HG03354 (cell line): Measurements from ENCODE around the gene NCBP1.
A peak's percentile ranks its signal among the peaks of the same experiment; 100 is the strongest.

ENCODE experiments used
- ATAC-seq: cut with Tn5 transposase; IDR thresholded peaks from one replicate; pipeline ENCODE4 v1.9.1; 2021; ENCODE audit warnings: mild to moderate bottlenecking; ENCODE audit not compliant: unreplicated experiment, poor library complexity, severe bottlenecking

NCBP1 gene

GRCh38 chr9:97623946-97624345 lies 9.7 kb upstream of the NCBP1 start:
- ATAC-seq, result no peak

- no peak for ATAC-seq
Observed at GRCh38 chr9:97625620-97626019, 8.0 kb upstream of the NCBP1 start.

- no peak for ATAC-seq
Observed at GRCh38 chr9:97627624-97628023, 6.0 kb upstream of the NCBP1 start.

- ATAC-seq, result no peak
Observed at GRCh38 chr9:97628668-97629067, 5.0 kb upstream of the NCBP1 start.

- no peak for ATAC-seq
Observed at GRCh38 chr9:97629156-97629555, 4.5 kb upstream of the NCBP1 start.

- no peak for ATAC-seq
Observed at GRCh38 chr9:97630591-97630990, 3.0 kb upstream of the NCBP1 start.

GRCh38 chr9:97632248-97632984 lies 1.2 kb upstream of the NCBP1 start:
- ATAC-seq, result peak; percentile 15

GRCh38 chr9:97633859-97634490 lies 354 bp downstream of the NCBP1 start:
- ATAC-seq, result peak; percentile 0

GRCh38 chr9:97635026-97635425 lies 1.4 kb downstream of the NCBP1 start:
- ATAC-seq, result no peak

- no peak for ATAC-seq
Observed at GRCh38 chr9:97636903-97637302, 3.3 kb downstream of the NCBP1 start.

GRCh38 chr9:97638666-97639065 lies 5.0 kb downstream of the NCBP1 start:
- ATAC-seq, result no peak

- ATAC-seq, result no peak
Observed at GRCh38 chr9:97640325-97640724, 6.7 kb downstream of the NCBP1 start.

- ATAC-seq, result no peak
Observed at GRCh38 chr9:97645720-97646119, 12.1 kb downstream of the NCBP1 start.

- no peak for ATAC-seq
Observed at GRCh38 chr9:97647996-97648395, 14.4 kb downstream of the NCBP1 start.

GRCh38 chr9:97651646-97652045 lies 18.0 kb downstream of the NCBP1 start:
- no peak for ATAC-seq

- no peak for ATAC-seq
Observed at GRCh38 chr9:97658707-97659106, 25.1 kb downstream of the NCBP1 start.

- ATAC-seq, result no peak
Observed at GRCh38 chr9:97659771-97660170, 26.1 kb downstream of the NCBP1 start.

- ATAC-seq, result no peak
Observed at GRCh38 chr9:97660340-97660739, 26.7 kb downstream of the NCBP1 start.

GRCh38 chr9:97660847-97661246 lies 27.2 kb downstream of the NCBP1 start:
- ATAC-seq, result no peak

- ATAC-seq, result no peak
Observed at GRCh38 chr9:97665742-97666141, 32.1 kb downstream of the NCBP1 start.

GRCh38 chr9:97666907-97667686 lies 33.5 kb downstream of the NCBP1 start:
- ATAC-seq, result no peak
